CD4-positive, alpha-beta T cell treated with Interleukin-6 for 4 hours (primary cell): Measurements from ENCODE around the gene FIGN.

Source experiments
- DNase-seq: peaks from one replicate; pipeline ENCODE4 v3.0.0-alpha.2; 2020; ENCODE audit warnings: mixed read lengths

The FIGN gene

DNA sequence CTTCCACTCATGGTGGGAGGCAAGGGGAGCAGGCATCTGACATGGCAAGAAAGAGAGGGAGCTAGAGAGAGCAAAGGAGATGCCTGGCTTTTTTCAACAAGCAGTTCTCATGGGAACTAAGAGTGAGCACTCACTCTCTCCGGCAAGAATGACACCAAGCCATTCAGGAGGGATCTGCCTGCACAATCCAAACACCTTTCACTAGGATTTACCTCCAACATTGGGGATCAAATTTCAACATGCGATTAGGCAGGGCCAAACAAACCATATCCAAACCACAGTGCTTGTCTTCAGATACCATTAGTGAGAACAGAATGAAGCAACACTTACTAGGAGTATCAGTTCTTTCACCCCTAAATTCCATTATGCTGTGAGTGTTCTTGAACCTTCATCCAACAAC is 77.3 kb downstream of the FIGN start:
- no peak for DNase-seq

- no peak for DNase-seq
Observed at GRCh38 chr2:163657281-163657656, 78.5 kb downstream of the FIGN start.

GRCh38 chr2:163656622-163657280 is 79.1 kb downstream of the FIGN start:
- DNase-seq: no peak

DNA sequence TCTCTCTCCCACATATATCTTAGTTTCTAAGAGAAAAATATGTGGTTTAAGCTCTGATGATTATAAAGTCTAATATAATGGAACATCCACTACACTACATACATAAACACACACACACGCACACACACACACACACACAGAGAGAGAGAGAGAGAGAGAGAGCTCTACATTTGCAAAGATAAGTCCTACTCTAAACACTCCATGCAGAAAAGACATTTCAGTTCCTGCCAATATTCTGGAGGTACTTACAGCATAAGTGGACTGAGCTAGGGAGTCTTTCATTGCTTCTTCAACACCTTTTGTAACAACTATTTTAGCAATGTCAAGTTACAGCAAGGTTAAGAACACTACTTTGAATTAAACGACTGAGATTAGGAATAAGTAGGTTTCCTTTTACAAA is 80.1 kb downstream of the FIGN start:
- no peak for DNase-seq

GRCh38 chr2:163652751-163653150 is 83.1 kb downstream of the FIGN start:
- DNase-seq: no peak

DNA sequence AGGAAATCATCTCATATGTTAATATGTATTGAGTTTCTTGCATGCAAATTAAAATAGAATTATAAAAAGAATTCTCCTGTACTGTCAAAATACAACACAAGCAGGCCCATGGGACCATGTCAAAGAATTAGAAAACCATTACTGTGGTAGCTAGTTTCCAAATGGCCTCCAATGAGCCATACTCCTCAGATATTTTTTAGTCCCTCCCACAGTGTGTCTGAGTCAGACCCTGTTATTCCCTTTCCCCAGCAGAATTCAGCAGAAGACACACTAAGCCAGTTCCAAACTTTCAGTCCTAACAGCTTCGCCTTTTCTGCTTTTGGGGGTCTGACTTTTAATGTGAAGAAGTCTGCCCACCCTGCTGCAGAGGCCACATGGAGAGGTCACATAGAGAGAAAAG is 86.7 kb downstream of the FIGN start:
- no peak for DNase-seq

DNA sequence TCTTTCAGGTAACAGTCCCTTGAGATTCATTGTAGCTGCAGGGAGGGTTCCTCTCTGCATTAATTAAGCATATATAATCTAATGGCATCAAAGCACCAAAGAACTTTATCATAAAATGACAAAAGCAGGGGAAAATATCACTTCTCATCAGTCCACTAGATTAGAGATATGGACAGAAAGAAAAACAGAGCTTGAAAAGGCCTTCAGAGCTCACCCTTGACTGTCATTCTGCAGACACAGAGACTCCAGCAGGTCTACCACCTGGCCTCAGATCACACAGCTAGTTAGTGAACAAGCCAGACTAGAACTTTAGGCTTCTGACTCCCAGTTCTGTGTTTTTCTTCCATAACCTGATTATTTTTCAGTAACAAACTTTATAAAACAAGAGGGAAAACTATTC is 88.5 kb downstream of the FIGN start:
- DNase-seq: no peak

GRCh38 chr2:163646687-163647086 is 89.1 kb downstream of the FIGN start:
- no peak for DNase-seq

GRCh38 chr2:163644238-163644637 is 91.6 kb downstream of the FIGN start:
- DNase-seq: no peak

DNA sequence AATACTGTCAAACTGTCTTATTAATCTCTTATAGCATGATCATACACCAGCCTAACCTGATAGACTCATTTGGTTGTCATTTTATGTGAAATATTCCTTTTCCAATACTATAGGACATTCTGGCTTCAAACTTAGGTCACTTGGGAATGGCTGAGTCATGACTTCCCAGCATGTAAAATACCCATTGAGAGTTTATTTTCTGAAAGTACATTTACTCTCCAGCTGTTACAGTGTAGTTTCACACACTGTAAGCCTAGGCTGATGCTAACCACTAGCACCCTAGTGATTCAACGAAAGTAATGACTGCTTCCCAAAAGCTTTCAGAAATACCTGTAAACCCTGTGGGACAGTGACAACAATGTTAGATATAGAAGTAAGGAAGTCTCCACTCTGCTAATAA is 93.8 kb downstream of the FIGN start:
- no peak for DNase-seq

DNA sequence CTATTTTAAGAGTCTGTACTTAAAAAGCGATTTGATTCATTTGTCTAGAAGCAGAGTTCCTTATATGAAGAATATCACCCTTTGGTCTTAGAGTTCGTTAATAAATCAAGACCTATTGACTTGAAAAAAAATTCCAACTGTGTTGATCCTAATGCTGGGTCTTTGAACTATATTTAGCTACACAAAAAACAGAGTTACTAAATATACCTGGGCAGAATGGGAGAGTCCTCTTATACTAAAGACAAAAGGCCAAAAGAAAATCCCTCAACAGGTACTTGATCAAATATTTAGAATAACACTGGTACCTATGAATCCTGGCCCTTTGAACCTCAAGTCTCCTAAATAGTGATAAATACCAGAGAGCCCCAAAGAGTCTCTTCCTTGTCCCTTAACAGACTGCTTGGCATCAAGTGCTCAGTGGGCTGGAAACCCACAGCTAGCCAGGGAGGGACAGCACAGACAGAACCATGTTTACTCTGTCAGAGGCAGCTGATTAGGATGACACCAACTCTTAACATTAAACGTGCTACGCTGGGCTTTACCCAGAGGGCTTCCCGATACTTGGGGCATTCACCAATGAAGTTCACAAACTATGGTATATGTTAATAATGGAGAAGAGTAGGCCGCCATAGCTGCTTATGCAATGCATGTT is 95.1 kb downstream of the FIGN start:
- DNase-seq: no peak

DNA sequence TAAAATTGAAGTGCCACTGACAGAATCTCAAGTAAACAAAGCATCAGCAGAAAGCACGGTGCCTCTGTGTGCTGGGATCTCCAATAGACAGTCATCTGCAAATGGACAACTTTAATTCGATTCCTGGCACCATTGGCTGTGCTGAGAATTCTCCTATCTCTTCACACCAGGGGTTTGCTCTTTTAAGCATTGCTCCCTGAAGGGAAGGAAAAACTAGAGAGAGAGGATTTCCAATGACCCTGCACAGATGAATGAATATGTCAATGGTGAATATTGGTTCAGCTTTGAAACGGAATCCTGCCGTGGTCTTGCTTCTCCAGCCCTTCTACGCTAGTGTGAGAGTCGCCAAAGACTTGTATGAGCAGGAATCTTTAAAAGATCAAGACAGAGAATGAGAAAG is 97.9 kb downstream of the FIGN start:
- DNase-seq: no peak

- no peak for DNase-seq
Observed at GRCh38 chr2:163633291-163633690, 102.5 kb downstream of the FIGN start.

- no peak for DNase-seq
Observed at GRCh38 chr2:163630836-163631235, 105.0 kb downstream of the FIGN start.

DNA sequence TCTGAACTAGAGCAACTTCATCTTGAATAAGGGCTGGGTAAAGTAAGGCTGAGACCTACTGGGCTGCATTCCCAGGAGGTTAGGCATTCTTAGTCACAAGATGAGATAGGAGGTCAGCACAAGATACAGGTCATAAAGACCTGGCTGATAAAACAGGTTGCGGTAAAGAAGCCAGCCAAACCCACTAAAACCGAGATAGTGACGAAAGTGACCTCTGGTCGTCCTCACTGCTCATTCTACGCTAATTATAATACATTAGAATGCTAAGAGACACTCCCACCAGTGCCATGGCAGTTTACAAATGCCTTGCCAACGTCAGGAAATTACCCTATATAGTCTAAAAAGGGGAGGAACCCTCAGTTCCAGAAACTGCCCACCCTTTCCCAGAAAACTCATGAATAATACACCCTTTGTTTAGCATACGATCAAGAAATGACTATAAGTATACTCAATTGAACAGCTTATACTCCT is 109.1 kb downstream of the FIGN start:
- no peak for DNase-seq

- DNase-seq: no peak
Observed at GRCh38 chr2:163626208-163626607, 109.6 kb downstream of the FIGN start.

GRCh38 chr2:163625632-163626031 is 110.2 kb downstream of the FIGN start:
- DNase-seq: no peak

- DNase-seq: no peak
Observed at GRCh38 chr2:163621445-163622004, 114.3 kb downstream of the FIGN start.

DNA sequence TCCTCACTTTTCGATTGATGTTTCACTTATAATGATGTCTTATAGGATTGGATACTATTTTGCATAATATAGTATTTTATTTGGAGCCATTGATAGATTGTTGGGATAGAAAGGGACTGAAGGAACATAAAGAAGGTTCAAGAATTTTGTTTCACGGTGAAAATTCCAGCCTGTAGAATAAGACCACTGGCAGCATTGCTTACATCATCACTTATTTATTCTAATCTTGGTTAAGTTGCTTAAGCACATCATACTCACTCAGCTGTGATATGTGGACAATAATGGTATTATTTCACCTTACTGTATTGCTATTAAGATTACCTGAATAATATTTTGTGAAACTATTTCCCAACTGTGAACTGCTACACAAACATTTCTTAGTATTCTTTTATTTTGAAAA is 118.3 kb downstream of the FIGN start:
- DNase-seq: no peak

DNA sequence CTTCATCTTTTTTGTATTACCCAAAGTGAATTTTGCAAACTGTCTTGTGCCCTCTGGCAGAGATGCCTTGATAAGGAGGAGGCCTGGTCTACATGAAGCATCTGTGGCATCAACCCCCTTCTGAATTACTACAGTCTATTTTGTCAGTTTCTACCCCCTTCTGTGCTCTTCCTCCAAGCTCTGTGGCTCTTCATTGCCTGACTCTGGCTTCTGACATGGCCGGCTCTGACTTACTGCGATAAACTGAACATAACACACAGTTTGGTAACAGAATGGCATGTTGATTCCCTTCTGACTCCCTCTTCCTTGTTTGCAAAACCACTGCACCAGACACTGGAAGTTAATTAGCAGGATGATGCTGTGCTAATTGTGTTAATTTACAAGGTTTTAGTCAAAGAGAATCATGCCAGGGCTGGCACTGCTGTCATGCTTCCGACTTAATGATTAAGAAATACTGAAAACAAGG is 122.5 kb downstream of the FIGN start:
- DNase-seq: no peak

DNA sequence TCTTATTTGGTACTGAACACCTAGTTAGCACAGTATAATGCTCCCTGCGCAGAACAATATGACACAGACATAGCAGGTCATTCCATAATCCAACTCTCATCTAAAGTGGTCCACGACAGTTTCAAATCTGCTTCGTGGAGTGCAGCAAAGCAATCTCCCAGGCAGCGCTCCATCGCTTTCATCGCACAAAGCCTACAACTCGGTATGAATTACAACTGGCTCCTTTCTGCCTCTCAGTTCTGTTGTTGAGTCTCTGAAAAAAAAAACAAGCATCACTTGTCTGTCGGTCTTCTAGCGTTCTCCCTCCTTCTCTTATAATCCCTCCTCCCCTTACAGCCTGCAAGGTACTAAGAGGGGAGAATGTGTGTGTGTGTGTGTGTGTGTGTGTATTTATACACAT is 123.5 kb downstream of the FIGN start:
- DNase-seq: no peak

GRCh38 chr2:163611557-163611906 is 124.3 kb downstream of the FIGN start:
- DNase-seq: no peak

- no peak for DNase-seq
Observed at GRCh38 chr2:163610817-163611556, 124.8 kb downstream of the FIGN start.

DNA sequence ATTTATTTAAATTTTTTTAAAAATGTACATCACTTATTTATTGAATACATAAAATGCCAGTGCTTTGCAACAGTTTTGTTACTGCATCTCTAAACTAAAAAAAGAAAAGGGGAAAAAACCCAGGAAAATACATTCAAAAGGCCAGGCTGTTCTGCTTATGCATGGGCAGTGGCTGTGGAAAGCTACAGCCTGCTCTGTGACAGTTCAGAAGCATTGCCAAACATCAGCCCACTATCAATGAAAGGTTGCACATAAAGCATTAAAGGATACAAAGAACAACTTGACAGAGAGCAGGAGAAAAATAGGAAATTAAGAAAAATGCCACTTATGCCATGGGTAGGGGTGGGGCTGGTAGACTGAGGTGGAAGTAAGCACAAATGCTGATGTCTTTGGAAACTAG is 128.2 kb downstream of the FIGN start:
- no peak for DNase-seq
